B cell (primary cell): Measurements from ENCODE around the gene GHRL.

Experiments used
- CTCF ChIP-seq: fragments of 200-600 bp; IDR thresholded peaks from one replicate; pipeline ENCODE4 v1.8.0; 2022; ENCODE audit warnings: antibody characterized with exemption, mild to moderate bottlenecking
- EZH2 ChIP-seq: IDR thresholded peaks from 2 replicates; pipeline ENCODE4 v1.6.1; 2012; ENCODE audit warnings: borderline replicate concordance, low read depth, mild to moderate bottlenecking, moderate library complexity, low read length; ENCODE audit not compliant: insufficient read depth, poor library complexity, severe bottlenecking

DNA sequence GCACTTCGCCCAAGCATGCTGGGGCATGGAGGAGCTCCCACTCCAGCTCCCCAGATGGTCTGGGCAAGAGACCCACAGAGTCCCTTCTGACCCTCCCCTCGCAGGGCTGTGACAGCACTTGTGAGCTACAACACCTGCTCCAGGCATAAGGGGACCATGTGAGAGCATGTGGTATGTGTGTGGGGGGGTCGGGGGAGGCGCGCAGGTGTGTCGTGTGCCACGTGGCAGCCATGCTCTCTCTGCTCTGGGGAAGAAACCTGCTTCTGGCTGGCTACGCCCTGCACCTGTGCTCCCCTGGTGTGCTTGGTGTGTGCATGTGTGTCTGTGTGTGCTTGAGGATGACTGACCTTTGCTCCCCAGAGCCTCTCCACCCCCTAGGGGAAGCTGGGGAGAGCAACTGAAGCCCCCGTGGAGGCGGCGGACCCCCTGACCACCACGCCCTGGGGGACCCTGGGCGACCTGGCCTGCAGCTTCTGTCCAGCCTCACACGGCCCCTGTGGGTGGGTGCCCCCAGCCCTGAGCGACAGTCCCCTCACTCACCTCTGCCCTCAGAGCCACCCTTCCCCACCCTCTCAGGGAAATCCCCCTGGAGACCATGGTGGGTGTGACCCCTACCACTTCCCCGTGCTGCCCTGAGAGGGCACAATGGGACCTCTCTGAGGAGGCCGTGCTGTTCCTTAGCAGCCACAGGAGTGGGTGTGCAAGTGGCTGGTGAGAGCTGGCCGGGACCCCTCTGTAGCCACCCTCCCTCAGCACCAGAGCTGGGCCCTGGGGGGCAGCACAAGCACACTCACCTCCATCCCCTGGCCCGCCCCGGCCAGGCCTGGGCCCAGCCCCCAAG is 44.8 kb upstream of the GHRL start:
- TF ChIP-seq CTCF (no peak), EZH2 (no peak)
